NK-92 treated with Interleukin-12 subunit alpha and Interleukin-12 subunit beta, amount 100 ng/mL, for 24 hours (cell line): ENCODE results near the gene NSMF.

ENCODE experiments used
- DNase-seq: peaks from one replicate; lab custom pipeline; 2025; lab: John Stamatoyannopoulos, UW

Gene NSMF

DNA sequence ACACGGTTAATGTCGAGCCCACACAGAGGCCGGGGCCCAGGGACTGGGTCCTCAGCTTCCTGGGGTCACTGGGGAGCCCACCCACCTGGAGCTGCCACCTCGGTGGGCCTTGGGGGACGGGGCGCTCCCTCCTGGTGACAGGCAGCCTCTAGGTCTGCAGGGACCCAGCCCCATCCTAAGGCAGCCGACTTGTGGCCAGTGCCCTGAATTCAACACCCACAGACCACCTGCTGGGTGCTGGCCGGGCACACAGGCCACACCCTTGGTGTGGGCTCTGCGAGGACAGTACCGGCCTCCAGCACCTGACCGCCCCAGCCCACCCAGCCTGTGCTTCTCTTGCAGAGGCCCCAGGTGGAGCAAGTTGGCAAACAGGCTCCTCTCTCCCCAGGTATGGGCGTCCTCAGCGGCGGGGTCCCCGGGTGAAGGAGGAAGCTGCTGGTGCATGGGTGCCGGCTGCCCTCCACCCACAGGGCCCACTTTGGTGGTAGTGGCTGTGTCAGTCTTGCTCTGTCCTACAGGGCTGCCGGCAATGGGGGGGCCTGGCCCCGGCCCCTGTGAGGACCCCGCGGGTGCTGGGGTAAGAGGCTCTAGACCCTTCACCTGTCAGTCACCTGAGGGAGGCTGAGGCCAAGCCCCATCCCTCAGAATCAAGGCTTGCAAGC lies 26.3 kb downstream of the NSMF start:
- no peak for DNase-seq

DNA sequence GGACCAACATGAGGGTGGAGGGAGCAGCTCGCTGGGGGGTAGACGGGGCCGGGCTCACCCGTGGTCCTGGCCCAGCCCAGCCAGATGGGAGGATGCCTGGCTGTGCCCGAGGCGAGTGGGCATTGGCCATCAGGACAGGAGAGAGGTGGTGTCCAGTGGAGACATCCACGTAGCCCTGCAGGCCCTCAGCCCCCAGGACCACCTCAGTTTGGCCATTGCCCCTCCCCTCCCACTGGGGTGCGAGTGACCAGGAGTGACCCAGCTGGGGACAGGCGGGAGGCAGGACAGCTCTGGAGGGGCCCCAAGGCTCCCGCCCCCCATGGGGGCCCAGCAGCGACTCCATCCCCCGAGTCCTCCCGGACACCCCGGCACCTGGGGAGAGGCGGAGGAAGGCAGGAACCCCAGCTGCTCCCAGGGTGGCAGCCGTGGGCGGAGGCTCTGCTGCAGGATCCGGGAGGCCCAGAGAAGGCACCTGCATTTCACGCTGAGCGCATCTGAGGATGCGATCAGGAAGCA lies 27.7 kb downstream of the NSMF start:
- DNase-seq: no peak

DNA sequence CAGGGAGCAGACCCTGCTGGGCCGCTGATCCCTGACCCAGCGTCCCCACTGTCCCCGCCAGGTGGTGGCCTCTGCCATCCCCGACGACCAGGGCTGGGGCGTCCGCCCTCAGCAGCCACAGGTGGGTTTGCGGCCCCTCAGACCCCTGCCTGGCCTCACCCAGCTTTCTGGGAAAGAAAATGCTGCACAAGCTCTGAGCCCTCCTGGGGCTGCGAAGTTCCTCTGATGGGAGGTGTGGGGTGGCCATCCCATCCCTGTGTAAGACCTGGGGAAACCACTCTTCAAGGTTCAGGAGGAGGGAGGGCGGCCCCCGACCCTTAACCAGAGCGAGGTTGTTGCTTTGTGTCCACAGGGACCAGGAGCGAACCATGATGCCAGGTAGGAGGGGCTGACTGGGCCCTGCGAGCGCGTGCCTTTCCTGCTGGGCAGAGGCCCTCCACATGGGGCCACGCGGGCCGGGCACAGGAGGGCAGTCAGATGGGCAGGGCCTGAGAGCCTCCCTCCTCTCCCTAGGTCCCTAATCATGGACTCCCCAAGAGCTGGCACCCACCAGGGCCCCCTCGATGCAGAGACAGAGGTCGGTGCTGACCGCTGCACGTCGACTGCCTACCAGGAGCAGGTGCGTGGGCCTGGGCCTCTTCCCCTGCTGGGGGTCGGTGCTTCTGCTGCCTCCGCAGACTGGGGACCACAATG lies 28.3 kb downstream of the NSMF start:
- no peak for DNase-seq

DNA sequence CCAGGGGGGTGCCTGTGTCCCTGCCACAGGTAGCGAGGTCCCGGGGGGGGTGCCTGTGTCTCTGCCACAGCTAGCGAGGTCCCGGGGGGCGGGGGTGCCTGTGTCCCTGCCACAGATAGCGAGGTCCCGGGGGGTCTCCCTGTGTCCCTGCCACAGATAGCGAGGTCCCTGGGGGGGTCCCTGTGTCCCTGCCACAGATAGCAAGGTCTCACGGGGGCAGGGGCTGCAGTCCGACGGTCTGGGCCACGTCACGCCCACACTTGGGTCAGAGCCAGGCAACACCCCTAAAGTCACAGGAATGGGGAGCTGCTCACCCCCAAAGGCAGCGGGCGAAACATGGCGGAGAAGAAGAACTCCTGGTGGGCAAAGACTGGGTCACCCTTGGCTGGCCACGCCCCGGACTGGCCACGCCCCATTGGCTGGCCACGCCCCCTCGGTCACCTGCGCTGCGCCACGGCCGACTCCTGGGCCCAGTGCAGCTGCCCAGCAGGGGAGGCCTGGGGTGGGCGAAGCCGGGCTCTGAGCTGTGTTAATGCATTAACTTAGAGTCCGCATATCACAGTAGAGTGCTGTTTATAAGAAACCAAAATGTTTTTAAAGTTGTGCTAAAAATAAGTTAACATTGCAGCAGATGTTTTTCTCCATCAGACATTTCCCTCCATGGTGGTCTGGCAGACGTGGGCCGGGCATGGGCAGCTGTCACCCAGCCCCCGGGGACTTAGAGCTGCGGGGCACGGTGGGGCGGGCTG lies 29.0 kb downstream of the NSMF start:
- no peak for DNase-seq

DNA sequence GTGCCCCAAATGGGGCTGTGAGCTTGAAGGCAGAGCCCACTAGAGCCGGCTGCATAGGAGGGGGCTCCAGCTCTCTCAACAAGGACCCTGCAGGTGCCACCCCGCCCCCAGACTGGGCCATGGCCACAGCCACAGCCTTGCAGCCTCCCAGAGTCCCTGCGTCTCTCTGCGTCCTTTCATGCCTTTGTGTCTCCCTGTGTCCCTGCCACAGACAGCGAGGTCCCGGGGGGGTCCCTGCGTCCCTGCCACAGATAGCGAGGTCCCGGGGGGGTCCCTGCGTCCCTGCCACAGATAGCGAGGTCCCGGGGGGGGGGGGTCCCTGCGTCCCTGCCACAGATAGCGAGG lies 29.6 kb downstream of the NSMF start:
- DNase-seq: no peak

DNA sequence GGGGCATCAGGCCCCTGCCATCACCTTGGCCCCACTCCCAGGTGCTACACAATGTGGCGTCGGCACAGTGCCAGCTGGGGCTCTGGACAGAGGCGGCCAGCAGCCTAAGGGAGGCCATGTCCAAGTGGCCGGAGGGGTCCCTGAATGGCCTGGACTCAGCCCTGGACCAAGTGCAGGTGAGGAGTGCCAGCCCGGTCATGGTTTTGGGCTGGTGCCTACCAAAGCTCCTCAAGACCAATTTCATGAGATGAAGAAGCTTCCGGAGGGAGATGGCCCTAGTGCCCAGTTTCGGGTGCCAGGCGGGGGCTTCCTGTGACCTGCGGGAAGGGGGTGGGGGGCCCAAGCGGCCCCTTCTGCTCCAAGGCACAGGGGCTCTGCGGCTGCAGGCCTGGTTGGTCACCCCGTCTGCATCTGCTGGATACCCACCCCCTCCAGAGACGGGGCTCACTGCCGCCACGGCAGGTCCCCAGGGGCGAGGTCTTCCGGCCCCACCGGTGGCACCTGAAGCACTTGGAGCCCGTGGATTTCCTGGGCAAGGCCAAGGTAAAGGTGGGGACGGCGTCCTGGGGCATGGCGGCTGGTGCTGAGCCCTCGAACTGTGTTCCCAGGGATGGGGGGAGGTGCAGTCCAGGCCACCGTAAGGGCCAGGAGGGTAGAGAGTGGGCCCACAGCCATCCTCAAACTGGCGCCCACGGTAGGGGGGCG lies 30.1 kb downstream of the NSMF start:
- DNase-seq: no peak

DNA sequence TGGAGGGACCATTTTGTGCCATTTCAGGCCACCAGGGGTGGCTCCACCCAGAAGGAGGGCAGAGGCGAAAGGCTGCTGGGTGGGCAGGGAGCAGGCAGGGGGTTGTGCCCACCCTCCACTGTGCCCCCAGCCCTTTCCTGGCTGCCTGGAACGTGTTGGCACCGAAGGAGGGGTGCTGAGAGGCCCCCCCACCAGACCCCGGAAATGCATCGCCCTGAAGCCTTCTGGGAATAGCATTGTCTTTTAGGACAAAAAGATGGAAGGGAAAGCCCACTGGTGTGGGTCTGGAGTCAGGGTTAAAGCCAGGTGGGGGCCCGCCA lies 30.9 kb downstream of the NSMF start:
- no peak for DNase-seq

DNA sequence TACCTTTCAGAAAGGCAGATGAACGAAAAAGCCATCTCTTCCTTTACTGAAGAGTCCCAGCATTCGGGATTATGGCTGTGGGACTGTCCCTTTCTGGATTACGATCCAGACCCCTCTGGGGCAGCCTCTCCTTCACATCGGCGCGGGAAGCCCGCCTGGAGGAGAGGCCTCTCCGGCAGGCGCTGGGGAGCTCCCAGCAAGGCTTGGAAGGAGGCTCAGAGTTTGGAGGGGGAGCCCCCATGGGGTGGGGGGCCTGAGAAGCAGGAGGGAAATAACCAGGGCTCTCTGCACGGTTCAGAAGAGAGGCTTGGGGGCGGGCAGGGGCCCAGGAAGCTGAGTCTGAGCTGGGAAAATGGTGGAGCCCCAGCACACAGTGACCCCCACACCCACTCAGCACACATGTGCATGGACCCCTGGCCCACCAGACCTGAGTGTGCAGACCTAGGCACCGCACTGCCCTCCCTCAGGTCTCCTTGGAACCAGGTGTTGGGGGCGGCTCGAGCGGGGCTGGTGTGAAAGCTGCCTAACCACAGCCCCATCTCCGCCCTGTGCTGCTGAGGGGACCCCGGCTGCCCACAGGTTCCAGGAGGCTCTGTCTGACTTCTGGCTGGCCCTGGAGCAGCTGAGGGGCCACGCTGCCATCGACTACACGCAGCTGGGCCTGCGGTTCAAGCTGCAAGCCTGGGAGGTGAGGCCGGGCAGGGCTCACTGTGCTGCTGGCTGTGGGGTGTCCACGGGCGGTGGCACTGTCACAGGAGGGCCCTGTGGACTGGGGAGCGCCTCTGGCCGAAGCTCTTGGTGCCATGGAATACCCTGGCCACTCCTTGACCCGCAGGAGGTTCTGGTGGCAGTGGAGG lies 31.5 kb downstream of the NSMF start:
- no peak for DNase-seq

DNA sequence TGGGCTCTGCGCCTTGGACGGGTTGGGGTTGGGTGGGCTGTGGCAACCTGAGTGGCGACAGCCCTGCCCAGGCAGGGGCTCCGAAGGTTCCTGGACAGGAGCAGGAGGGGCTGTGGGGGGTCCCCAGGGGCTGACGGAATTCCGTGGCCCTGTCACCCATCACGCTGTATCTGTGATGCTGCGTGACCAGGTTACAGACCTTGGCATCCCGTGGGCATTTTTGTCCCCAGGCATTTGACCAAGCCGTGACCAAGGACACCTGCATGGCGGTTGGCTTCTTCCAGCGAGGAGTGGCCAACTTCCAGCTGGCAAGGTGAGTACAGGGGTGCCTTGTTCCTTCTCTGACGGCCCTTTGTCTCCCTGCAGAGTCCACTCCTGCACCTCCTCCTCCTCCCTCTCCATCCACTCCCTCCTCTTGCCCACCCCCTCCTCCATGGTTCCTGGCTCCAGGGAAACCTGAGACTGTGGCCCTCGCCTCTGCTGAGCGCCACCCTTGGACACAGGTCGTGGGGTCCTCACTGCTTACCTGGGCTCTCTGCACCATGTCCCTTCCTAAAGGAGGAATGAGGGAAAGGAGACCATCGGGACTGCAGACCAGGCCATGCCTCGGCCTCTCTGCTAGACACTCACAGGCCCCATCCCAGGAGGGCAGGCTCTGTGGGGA lies 33.0 kb downstream of the NSMF start:
- DNase-seq: no peak

DNA sequence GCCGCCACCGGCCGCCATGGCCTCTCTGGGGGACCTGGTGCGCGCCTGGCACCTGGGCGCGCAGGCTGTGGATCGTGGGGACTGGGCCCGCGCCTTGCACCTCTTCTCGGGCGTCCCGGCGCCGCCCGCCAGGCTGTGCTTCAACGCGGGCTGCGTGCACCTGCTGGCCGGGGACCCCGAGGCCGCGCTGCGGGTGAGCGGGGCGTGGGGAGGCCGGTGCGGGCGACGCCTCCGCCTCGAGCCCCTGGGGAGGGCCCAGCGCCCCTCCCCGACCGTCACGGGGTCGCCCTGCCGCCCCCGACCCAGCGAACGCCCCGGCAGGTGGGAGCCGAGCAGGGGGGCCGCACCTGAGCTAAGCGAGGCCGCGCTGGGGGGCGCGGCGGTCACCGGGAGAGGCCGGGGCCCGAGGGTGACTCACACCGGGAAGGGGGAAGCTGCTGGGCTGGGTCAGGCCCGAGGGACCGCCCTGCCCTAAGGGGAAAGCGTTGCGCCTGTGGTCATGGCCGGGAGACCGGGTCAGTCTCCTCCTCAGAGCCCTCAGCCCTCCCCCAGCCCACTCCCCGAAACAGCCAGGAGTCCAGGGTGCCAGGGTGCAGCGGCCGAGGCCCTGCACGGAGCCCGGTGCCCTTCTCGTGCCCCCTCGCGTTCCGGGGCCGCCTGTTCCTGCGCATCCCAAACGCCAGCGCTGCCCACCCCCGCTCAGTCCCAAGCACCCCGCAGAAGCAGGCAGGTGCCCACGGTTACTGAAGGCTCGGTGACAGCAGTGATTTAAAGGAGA lies 35.4 kb downstream of the NSMF start:
- no peak for DNase-seq

DNA sequence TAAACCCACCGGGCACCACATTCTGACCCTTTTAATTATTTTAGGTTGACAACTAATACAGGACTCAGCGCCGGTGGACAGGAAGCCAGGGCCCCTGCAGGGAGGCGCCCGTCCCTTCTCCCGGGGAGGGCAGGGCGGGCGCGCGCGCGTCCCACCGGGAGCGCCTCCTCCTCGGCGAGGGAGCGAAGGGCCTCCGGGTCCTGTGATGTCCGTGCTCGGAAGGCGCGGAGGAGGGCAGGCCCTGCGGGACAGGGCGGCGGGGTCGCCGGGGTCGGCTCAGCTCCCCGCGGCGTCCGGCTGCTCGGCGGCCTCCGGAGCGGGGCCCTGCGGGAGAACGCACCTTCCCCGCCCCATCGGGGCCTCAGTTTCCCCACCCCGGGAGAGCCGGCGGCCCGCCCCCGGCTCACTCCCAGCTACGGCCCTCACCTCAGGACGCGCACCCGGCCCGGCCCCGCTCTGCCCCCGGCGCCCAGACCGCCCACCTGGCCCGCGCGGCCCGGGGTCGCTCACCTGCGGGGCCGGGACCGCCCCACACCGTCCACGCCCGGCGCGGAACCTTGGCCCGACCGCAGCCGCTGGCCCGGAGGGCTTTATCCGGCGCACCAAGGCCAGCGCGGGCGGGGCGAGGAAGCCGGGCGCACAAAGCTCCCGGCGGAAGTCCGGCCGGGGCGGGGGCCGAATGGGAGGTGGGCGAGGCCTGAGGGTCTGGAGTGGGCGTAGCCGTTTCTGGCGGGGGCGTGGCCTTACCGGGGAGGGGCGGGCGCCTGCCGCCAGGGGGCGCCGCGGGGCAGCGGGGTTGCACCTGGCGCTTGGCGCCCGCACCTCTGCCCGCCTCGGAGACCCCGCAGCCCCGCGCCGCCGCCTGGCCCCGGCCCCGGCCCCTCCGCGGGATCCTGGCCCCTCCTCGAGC lies 36.3 kb downstream of the NSMF start, which contains the start of the genes EXD3 and NOXA1:
EXD3 (minus strand) TSS at position 559 of the 910 bp plus-strand sequence. CDS start 27,805 bp downstream, outside the sequence.
NOXA1 (plus strand) TSS at position 790 of the 910 bp plus-strand sequence. CDS start 137 bp downstream, outside the sequence.
- peak; percentile 80 for DNase-seq

DNA sequence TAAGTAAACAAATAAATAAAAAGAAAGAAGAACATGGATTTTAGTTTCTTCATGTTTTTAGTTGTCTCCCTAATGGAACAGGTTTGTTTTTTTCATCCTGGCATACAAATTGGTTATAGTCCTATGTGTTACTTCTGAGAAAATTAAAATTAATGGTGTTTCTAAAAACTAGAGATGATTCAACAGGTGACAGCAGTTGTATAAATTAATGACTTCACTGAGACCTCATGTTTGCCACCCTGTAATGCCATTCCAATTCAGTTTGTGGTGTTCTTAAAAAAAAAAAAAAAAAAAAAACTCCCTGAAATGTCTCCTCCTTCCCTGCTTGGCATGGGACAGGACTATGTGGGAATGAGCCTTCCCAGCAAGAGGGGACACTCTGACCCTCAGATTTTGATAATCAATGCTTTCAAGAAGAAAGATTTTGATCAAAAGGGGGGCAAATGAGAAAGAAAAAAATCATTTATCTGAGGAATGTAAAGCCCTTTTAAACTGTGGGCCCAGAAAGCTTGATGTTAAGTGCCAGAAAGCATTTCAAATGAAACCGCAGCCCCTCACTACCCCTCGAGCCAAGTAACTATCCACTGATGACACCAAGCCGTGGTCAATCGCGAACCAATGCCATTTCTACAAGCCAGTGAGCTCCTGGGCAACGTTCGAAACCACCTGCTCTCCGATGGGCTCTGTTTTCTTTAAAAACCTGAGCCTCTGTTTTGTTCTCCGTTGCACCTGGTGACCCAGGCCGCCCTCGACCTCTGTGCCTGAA lies 37.1 kb downstream of the NSMF start:
- no peak for DNase-seq

DNA sequence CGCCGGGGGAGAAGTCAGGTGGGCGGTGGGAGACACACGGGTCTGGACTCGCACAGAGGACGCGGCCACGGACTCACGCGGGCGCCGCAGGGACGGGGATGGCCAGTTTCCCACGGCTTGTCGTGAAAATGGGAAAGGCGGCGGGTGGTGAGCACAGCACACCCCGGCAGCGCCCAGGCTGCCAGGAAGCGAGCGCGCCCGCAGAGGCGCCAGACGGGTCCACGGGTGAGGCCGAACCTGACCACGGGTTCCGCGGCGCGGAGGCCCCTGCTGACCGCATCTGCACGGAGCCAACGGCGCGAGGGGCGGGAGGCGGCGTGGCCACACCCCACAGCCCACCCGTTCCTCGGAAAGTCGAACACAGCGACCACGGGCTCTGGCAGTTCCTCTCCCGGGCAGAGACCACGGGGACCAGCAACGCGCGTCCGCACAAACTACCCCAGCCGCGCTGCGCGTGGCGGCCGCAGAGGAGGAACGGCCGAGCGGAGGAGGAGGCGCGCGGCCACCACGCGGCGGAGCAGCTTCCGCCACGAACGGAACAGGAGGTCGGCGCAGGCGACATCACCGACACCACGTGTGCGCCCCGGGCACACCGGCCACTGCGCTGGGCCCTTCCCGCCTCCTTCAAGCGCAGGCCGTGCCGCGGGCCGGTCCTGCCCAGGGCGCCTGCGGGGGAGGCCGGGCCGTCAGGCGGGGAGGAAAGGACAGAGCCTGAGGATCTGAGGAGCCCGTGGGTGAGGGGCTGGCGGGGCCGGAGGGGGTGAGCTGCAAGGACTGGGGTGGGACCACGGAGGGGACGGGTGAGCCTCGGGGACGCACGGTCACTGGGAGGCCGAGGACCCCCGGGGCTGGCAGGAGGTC lies 41.7 kb downstream of the NSMF start:
- no peak for DNase-seq

DNA sequence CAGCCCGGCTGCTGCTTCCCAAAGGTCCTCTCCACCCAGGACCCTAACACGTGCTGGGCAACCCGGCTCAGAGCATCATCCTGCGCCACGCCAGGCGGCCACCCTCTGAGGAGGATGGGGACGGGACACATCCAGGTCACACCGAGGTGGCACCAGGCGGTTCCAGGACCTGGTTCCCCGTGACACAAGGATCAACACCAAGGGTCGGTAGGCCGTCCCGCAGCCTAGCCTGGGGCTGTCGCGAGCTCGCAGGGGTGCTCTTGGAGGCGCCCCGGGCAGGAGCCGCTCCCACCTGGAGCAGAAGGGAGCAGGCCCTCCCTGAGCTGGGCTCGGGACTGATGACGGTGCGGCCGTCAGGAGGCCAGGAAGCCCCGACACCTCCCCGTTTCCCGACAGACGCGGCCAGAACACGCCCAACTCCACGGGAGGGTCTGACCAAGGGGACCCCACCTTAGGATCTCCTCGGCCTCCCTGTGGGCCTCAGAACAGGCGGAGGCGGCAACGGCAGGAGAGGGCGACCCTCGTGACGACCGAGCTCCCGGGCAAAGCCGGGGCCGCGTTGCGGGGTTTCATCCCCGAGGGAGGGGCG lies 42.5 kb downstream of the NSMF start:
- no peak for DNase-seq

DNA sequence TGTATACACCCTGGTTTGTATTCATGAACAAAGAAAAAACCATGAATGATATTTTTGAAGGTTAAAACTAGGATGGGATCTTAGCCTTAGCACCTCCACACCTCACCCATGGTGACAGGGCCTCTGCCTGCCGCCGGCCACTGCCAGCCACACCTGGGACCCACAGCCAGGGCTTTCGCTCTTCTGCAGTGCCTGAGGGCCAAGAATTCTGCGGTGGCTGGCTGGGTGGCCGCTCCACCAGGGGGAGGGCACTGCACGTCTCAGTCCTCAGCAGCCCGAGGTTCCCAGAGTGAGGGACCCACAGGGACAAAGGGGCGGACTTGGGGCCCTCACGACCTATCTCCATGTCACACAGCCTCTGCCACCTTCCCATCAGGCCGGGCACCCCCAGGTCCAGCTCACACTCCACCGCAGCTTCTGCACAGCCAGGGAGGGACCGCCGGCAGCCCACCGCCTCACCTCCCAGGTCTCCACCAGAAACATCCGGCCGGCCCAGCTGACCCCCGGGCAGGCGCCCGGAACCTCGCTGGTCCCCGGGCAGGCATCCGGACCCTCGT lies 43.0 kb downstream of the NSMF start:
- DNase-seq: no peak

DNA sequence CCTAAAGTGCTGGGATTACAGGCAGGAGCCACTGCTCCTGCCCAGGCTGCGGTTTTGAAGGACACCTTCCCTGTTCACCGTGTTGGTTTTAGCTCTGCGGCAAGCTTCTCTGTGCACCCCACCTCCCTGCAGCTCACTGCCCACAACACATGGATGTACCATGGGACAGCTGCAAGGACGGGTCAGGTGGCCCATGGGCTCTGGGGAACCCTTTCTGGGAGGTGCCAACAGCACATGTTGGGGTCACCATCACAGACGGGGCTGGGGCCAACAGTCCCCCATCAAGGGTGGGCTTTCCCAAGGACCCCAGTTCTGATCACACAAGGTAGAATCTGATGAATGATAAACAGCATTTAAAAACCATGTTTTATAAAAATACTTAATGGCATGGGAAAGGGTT lies 43.7 kb downstream of the NSMF start:
- no peak for DNase-seq

DNA sequence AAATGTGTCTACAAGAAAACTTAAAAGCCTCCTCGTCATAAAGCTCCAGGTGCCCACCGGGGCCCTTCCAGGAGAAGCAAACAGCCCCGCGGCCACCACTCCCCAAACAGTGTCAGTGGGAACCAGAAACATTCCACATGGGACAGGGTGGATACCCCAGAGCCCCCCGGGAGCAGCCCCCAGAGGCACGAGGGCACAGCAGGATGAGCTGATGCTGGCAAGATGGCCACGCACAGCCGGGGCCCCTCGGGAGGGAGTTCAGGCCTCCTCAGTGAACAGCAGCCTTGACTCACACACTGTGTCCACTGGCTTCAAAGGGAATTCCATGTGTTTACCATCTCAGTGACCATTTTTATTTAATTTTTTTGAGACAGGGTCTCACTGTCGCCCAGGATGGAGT lies 46.7 kb downstream of the NSMF start:
- no peak for DNase-seq
